NCI-H2227 treated with DMSO at 0.1 percent for 48 hours (cell line): ENCODE data around the gene SPATA2.
"Not testable (repeated sequence)": the region's sequence is repeated elsewhere in the genome, so short reads cannot be mapped to it uniquely, and the experiment has no call there.

ENCODE experiments used
- DNase-seq: peaks from one replicate; lab custom pipeline; 2025; lab: John Stamatoyannopoulos, UW

Gene SPATA2, protein sequence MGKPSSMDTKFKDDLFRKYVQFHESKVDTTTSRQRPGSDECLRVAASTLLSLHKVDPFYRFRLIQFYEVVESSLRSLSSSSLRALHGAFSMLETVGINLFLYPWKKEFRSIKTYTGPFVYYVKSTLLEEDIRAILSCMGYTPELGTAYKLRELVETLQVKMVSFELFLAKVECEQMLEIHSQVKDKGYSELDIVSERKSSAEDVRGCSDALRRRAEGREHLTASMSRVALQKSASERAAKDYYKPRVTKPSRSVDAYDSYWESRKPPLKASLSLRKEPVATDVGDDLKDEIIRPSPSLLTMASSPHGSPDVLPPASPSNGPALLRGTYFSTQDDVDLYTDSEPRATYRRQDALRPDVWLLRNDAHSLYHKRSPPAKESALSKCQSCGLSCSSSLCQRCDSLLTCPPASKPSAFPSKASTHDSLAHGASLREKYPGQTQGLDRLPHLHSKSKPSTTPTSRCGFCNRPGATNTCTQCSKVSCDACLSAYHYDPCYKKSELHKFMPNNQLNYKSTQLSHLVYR

DNA sequence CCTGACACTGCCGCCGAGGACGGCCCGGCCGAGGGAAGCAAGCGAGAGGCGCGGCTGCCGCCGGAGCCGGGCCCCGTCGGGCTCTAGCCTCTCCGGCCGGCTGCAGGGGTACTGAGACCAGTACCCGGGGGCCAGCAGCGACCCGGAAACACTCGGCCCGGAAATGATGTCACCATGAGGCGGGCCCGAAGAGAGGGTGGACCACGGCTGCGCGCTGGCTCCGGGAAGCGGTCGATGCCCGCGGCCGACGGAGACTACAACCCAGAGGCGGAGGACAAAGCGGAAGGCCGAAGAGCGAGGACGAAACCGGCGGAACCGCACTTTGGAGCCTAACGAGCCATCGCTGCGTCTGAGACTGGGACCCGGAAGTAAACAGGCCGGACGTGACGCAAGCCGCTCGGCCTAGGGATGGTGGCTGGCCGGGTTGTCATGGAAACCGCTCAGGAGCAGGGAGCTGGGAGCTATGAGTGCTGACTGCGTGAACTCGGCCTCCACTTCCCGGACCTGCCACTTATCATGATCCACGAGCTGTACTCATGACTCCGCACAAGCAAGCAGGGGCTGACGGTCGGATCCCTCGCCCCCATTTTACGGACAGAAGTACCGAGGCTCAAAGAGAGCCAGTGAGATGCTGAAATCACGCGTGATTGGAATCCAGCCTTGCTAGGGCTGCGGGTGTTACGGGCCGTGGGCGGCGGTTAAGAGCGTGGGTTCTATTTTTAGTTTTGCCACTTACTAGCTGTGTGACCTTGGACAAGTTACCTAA is at the start of gene SPATA2:
SPATA2 (minus strand) TSS at position 150 of the 766 bp plus-strand sequence. CDS start 7,039 bp downstream, outside the sequence.
- DNase-seq = peak; percentile 97

DNA sequence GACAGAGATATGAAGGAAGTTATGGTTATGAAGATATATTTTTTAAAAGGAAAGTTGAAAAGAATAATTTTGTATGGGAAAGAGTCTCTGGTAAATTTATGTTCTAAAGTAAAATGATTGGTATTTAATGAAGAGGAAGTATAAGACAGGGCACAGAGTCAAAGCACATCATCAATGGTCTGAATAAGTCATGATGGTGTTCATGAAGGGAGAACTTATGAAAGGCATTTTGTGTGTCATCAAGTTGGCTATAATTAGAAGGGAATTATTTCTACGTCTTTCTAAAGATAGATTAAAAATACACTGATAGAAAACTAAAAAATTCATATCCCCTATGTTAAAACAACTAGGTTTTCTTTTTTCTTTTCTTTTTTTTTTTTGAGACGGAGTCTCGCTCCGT is 46.1 kb upstream of the SPATA2 start:
- DNase-seq = no peak

DNA sequence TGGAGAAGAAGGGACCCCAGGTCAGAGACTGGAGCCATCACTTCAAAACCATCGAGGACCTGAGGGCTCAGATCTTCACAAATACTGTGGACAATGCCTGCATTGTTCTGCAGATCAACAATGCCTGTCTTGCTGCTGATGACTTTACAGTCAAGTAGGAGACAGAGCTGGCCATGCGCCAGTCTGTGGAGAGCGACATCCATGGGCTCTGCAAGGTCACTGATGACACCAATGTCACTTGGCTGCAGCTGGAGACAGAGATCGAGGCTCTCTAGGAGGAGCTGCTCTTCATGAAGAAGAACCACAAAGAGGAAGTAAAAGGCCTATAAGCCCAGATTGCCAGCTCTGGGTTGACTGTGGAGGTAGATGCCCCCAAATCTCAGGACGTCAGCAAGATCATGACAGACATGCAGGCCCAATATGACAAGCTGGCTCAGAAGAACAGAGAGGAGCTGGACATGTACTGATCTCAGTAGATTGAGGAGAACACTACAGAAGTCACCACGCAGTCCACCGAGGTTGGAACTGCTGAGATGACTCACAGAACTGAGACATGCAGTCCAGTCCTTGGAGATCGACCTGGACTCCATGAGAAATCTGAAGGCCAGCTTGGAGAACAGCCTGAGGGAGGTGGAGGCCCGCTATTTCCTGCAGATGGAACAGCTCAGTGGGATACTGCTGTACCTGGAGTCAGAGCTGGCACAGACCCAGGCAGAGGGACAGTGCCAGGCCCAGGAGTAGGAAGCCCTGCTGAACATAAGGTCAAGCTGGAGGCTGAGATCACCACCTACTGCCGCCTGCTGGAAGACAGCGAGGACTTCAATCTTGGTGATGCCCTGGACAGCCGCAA is 42.0 kb upstream of the SPATA2 start:
- DNase-seq = not testable (repeated sequence)

DNA sequence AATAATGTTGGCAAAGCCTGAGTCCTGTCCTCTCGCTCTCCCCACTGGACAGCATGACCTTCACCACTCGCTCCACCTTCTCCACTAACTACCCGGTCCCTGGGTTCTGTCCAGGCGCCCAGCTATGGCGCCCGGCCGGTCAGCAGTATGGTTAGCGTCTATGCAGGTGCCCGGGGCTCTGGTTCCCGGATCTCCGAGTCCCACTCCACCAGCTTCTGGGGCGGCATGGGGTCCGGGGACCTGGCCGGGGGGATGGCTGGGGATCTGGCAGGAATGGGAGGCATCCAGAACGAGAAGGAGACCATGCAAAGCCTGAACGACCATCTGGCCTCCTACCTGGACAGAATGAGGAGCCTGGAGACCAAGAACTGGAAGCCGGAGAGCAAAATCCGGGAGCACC is 41.4 kb upstream of the SPATA2 start:
- DNase-seq = no peak

DNA sequence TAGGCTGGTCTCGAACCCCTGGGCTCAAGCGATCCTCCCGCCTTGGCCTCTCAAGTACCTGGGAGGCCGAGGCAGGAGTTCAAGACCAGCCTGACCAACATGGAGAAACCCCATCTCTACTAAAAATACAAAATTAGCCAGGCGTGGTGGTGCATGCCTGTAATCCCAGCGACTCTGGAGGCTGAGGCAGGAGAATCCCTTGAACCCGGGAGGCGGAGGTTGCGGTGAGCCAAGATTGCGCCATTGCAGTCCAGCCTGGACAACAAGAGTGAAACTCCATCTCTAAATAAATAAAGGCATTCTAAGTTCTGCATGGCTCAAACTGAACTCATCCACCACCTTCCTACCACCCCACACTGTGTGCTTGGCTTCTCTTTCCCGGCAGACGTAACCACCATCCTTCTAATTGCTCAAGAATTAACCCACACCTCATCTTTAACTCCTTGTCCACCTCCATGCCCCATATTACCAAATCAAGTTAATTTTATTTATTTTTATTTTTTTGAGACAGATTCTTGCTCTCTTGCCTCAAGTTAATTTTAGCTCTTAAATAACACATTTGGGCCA is 40.6 kb upstream of the SPATA2 start:
- DNase-seq = not testable (repeated sequence)

DNA sequence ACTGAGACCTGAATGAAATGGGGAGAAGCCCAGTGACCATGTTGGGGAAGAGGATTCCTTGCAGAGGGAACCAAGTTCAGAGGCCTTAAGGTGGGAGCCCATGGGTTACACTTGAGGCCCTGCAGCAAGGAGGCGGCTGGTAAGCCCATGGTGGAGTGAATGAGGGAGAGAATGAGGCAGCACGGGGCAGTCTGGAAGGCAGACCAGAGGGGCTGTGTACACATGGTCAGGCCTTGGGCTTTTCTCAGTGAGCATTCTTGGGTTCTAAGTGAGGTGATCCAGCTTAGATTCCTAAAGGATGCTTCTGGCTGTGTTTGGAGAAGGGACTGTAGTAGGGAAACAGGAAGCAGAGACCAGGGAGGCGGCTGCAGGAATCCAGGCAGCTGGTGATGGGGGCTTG is 39.8 kb upstream of the SPATA2 start:
- no peak for DNase-seq

DNA sequence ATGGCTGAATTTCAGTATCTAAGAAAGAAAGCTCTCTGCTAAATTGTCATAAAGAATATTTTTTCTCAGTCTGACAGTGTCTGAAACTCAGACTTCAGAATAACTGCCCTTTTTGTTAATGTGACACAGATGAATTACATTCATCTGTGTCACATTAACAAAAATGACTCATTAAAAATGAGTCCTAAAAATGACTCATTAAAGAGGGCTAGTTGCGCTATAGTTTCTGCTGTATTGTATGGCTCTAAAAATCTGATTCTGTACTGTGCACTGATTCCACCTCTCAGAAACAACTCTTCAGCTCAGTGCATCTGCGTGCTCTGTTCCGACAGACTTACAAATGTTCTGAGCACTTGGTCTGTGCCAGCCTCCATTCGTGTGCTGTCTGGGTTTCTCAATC is 35.8 kb upstream of the SPATA2 start:
- no peak for DNase-seq

DNA sequence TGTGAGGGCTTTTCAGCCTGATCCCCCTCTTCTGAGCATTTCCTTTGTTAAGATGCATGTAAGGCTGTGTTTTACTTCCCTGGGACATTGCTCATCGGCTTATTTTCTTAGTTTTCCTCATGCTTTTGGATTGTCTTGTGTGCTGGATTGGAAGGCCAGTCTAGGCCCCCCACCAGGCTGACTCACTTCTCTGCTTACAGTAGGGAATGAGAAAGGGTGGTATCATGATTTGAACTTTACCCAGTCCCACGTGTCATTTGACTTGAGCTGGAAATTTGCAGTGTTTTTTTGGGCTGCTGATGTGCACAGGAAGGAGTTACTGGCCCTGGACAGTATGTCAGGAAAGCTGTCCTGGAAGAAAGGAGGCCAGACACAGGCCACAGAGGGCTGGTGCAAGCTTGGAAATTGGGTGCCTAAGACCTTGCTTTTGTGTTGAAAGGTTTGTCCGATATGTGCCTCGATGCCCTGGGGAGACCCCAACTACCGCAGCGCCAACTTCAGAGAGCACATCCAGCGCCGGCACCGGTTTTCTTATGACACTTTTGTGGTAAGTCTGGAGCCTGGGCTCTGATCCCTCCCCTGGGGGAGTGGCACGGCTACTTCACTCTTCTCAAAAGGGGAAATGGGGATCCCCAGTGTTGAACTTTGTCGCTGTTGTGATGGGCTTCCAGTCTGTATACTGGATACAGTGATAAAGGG is 33.6 kb upstream of the SPATA2 start:
- DNase-seq = no peak

DNA sequence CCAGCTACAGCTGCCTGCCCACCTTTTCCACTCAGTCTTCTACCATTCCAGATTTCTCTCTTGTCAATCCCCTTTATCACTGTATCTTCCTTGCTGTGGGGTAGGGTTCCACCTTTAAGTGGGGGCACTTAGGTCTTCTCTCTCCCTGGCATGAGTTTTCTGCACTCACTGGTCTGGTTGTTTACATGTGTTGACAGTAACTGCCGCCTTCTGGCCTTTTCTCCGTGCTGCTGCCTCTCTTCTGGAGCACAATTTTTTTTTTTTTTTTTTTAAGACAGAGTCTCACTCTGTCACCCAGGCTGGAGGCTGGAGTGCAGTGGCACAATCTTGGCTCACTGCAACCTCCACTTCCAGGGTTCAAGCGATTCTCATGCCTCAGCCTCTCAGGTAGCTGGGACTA is 32.8 kb upstream of the SPATA2 start:
- no peak for DNase-seq

DNA sequence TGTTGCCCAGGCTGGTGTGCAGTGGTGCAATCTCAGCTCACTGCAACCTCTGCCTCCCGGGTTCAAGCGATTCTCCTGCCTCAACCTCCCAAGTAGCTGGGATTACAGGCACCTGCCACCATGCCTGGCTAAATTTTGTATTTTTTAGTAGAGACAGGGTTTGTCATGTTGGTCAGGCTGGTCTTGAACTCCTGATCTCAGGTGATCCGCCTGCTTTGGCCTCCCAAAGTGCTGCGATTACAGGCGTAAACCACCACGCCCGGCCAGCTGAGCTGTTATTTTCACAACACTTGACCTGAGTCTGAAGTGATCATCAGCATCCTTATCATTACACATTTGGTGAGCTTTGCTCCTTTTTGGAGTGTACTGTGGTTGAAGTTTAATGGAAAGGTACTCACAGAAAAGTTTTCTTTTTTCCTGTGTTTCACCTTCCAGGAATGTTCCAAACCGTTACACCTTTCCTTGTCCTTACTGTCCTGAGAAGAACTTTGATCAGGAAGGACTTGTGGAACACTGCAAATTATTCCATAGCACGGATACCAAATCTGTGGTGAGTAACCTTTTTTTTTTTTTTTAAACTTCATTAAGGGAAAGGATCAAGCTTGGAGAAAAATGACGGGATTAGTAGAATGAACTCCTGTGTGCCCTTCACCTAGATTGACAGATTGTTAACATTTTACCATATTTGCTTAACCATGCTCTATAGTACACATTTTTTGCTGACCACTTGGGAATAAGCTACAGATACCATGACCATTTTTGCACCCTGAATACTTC is 30.6 kb upstream of the SPATA2 start:
- no peak for DNase-seq

DNA sequence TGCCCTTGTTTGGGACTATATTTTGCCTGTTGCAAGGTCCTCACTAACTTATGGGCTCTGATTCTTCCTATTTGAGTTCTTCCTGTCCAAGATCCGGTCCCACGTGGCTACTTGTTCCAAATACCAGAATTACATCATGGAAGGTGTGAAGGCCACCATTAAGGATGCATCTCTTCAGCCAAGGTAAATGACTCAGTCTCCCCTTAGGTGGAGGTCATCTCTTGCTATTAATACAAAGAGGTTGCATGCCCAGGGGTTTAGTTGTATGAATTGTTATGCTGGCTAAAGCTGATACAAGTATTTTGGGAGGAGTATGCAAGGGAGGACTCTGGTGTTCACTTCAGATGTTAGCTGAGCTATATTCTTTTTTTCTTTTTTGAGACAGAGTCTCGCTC is 30.0 kb upstream of the SPATA2 start:
- DNase-seq = no peak

DNA sequence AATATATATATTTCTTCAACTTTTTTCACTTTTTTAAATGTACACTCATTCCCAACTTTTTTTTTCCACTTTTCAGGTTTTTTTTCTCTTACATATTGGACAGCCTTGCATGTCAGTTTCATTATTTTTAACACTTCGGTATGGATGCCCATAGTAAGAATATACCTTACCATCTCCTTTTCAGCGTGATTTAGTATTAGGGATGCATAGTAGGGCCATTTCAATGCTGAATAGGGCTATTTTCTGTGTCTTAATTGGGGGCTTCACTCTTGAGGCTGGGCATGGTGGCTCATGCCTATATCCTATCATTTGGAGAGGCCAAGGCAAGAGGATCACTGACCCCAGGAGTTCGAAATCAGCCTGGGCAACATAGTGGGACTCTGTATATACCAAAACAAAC is 27.6 kb upstream of the SPATA2 start:
- DNase-seq = no peak

DNA sequence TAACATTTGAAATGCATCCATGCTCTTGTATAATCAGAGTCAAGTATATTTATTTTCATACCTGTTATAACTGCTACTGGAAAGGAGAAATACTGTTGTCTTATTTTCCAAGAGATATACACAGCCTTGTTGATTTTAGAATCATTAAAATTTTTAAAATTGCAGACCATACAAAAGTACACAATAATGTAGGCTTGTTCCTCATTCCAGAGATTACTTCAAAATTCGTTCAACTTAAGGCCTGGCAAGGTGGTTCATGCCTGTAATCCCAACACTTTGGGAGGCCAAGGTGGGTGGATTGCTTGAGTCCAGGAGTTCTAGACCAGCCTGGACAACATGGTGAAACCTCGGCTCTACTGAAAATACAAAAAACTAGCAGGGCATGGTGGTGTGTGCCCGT is 27.0 kb upstream of the SPATA2 start:
- no peak for DNase-seq

DNA sequence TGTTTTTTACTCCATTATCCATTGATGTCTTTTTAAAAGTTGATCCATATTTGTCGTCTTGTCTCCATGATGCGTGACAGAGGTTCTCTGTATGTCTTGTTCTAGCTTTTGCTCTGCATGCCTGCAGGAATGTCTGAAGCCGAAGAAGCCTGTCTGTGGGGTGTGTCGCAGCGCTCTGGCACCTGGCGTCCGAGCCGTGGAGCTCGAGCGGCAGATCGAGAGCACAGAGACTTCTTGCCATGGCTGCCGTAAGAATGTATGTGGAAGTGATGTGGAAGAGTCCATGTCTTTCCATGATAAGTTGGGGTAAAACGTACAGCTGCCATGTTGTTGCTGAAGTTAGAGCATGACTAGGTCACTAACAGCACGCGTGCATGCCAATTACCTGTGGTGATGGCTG is 26.1 kb upstream of the SPATA2 start:
- no peak for DNase-seq

DNA sequence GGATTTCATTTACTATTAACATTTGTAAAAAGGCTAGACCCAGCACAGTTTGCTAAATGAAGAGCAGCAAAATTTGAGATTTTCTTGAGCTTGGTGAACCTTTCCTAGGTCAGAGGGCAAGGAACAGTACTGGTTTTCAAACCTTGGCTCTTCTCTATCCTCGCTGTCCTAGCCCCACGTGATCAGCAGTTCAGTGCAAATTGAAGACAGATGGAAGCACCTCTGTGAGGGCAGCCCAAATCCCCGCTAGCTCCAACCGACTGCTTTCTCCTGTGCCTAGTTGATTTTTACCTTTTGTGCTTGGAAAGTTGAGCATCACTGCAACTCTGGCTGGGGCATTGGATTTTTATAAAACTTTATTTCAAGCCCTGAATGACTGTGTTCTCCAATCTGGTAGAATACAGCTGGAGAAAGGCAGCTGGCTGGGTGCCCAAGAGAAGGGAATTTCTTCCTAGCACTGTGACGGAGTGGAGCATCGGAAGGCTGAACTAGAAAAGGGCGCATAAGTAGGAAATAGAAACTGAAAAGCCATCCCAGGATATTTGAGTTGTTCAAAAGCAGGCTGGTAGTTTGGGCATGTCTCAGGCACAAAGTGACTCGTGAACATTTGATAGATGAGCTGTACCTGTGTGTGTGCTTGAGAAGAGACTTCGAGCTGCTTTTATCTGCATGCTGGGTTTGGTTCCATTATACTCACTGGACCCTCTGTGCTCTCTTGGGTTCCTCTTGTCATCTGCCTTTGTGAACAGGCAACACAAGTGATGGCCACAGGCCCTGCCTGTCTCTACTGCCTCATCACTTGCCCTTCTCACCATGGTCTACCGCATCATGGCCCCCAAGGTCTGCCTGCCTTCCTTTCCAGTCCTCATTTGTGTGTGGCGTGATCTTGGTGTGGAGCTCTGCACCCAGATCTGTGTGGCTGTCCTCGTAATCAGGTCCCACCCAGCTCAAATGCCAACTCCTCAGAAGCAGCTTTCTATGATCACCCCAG is 23.1 kb upstream of the SPATA2 start:
- no peak for DNase-seq

DNA sequence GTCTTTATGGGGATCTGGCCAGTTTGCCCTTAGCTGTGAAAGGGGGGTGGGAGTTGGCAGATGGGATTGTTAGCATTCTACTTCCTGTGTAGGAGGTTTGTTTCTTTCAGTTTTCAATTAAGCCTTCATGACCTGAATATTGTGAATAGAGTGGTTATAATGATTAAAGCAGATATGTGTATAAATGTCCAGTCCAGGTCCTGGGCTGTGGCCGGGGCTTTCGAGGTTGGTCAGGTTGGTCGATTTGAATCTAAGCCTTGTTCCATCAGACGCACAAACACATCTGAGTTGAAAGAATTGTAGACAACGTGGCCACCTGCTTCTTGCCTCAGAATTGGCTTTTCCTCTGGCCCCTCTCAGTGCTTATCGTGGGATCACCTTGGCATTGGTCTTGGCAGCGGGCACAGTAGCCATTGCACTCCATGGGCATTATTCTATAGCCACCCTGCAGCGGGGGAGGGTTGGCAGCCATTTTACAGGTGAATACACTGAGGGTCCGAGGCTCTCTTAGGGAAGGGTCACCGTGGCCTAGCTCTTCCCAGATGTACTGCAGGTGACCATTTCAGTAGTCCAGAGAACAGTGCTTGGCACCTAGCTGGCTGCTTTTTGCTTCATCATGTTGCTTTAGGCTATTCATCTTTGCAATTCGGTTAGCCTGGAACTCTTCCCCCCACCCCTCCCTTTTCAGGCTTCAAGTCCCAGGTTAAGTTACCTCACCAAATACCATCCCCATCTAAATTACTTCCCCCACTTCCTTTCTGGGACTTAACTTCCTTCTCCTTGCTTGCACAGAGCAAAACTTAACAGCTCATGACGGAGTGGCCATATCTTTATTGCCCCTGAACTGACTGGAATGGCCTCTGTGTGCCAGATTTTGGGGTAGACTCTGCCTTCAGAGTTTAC is 21.9 kb upstream of the SPATA2 start:
- DNase-seq = no peak

DNA sequence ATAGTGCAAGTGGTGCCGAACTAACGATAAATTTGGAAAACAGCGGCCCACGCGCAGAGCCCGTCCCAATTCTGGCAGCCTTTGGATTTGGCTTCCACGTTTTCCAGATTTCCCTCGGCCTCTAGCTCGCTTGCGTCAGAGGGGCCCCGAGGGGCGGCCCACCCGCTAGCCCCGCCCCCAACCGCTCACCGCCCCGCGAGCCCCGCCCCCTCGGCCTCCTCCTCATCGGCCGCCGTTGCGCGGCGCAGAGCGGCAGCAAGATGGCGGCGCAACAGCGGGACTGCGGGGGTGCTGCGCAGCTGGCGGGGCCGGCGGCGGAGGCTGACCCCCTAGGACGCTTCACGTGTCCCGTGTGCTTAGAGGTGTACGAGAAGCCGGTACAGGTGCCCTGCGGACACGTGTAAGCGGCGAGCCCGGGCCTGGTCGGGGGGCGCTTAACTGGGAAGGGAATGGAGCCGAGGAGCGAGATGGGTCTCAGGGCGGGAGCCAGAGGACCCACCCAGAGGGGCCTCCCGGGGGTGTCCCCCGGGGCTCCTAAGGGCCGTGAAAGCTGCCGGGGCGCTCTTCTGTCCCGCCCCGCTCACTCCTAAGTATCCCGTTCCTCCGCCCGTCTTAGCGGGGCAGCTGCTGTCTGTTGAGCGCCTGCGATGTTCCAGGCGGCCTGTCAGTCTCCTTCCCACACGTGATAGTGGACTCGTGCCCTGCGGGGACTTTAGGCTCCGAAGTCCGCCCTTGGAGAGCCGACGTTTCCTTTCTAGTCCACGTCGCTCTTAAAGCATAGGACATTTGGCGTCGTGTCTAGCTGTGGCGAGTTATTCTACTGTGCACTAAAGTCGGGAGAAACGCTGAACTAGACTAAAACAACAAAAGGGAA is 21.1 kb upstream of the SPATA2 start, which contains the start of gene RNF114:
RNF114 (plus strand) TSS at position 245 of the 874 bp plus-strand sequence; CDS start at position 261, 16 bp downstream.
- DNase-seq = peak; percentile 89
